Femur (tissue), 1 donor: ENCODE measurements around the gene MYO7B.

Experiments
- DNase-seq: peaks from one replicate; pipeline ENCODE4 v3.0.0-alpha.2; 2017

Gene MYO7B

GRCh38 chr2:127651971-127652550 lies 116.6 kb downstream of the MYO7B start:
- DNase-seq, result peak; percentile 77

- DNase-seq, result no peak
Observed at GRCh38 chr2:127652786-127653357, 117.4 kb downstream of the MYO7B start.

DNA sequence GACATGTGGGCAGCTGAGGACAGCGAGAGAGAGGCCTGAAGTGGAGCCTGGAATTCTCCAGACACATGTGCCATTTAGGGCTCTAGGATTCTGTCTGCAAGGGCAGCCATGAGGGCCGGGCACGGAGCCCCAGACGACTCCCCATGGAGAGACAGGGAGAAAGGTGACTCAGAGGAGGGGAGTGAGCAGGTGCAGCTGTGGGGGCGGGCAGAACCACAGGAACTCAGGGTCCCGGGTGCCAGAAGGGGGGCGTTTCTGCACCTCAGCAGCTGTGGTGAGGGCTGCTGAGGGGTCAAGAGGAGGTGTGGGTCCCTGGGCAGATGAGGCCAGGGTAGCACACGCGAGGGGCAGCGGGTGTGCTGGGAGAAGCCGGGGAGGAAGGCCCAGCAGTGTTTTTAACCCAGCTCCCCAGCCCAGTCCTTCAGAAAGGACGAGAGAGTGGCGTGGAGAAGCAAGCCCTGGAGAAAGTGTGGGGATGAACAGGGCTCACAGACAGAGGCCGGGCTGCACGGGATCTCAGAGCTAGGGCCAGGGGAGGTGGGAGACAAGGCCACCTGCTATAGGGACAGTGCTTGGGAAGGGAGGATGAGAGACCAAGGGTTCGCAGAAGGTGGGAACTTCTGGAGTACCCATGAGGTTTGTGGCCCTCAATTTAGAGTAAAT lies 118.1 kb downstream of the MYO7B start:
- DNase-seq, result no peak

DNA sequence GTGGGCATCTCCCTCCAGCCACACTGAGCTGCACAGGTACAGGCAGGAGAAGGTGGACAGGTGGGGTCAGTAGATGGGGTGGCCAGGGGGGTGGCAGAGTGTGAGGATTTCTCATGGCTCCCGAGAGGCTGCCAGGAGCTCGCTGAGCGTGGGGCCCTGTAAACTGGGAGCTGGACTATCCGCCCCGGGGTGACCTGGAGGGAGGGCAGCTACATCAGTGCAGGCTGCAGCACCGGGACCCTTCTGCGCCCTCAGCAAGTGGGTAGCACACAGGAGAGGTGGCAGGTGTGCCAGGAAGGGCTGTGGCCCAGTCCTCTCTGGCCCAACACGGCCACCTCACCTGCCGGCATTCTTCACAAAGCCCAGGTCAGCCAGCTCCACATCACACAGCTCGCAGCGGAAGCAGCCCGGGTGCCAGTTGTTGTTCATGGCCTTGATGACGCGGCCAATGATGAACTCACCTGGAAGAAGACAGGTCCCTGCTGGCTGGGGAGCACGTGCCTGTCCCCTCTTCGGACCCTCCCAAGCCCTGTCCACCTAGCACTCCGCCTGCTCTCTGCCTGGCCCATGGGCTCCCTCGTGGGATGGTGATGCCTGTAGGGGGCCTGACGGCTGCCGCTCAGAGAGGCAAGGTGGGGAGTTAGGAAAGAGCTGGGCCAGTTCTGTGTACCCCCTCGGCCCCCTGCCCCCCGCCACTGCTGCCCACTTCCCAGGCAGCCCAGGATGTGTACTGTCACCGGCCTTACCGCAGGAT lies 118.8 kb downstream of the MYO7B start:
- no peak for DNase-seq

- DNase-seq, result no peak
Observed at GRCh38 chr2:127654838-127655175, 119.3 kb downstream of the MYO7B start.

GRCh38 chr2:127655209-127656073 lies 120.0 kb downstream of the MYO7B start:
- DNase-seq, result no peak

DNA sequence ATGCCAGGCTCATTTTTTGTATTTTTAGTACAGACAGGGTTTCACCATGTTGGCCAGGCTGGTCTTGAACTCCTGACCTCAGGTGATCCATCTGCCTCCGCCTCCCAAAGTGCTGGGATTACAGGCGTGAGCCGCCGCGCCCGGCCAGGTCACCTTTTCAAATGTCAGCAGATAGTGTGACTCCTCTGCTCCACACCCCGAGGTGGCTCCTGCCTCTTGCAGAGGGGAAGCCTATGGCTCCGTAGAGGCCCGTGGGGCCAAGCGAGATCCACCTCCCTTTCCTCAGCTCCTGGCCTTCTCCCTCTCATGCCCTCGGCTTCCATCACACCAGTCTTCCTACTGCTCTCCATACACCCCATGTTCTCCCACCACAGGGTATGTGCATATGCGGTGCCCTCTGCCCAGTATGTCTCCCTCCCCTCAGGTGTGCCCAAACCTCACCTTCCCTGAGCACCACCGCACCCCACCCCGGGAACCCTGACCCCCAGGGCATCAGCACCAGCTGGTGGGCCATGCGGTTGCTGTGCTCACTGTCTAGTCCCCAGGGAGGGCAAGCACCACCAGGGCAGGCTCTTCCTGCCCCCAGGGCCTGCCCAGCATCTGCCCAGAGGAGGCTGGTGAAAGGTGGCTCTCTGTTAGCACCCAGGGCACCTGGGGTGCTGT lies 121.2 kb downstream of the MYO7B start:
- DNase-seq, result no peak

GRCh38 chr2:127657232-127657595 lies 121.7 kb downstream of the MYO7B start:
- DNase-seq, result no peak

- DNase-seq, result no peak
Observed at GRCh38 chr2:127658146-127658545, 122.7 kb downstream of the MYO7B start.

DNA sequence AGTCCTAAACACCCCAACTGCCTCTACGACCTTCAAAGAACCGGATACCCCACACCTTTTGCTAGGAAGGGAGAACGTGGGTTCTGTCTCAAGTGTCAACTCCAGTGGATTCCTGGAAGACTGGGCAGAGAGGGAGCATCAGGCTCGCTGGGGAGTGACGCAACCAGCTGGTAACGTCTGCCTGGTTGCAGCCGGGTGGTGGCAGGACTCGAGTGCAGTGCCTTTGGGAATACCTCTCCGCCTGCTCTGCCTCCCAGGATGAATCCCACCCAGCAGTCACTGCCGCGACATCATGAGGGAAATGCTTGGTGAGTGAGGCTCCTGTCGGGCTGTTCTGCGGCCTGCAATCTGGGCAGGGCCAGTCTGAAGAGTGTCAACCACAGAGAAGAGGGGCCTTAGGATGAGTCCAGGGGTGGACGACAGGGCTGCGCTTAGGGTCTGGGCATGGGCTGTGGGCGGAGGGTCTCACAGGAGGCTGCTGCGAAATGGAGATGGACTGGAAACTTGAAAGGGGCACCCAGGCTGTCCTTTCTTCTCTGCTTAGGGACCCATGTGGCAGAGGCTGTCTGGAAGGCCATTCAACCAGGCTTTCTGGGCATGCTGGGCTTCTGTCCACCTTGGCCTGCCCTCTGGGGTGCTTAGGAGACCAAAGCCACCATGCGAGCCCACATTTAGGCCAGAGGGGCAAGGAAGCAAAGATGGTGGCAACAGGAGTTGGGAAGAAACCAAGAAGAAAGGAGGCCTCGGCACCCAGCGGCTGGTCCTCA lies 123.3 kb downstream of the MYO7B start:
- peak; percentile 12 for DNase-seq

- peak; percentile 18 for DNase-seq
Observed at GRCh38 chr2:127659408-127660290, 124.2 kb downstream of the MYO7B start.

GRCh38 chr2:127660291-127660578 lies 124.8 kb downstream of the MYO7B start:
- DNase-seq, result no peak

GRCh38 chr2:127661072-127661649 lies 125.7 kb downstream of the MYO7B start:
- peak; percentile 13 for DNase-seq

DNA sequence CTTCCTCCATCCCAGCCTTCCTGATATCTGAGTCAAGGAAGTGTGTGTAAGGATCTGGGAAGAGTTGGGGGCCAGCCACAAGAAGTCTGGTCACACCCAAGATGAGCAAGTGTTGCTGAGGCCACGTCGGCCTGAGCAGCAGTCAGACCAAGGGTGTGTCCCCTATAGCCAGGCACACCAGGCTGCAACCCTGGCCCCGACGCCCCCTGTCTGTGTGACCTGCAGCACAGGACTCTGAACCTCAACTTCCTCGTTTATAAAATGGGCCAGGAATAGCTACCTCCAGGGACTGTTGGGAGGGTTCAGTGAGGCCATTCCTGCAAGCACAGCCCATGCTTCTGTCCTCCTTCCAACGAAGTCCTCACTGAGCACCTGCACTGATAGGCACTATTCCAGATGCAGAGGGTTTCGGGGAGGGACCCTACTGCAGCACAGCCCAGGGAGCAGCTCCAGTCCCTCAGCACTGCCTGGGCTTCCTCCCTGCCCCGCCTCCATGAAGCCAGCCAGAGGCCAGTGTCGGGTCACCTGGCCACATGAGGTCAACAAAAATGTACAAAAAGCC lies 126.5 kb downstream of the MYO7B start:
- DNase-seq, result peak; percentile 16

DNA sequence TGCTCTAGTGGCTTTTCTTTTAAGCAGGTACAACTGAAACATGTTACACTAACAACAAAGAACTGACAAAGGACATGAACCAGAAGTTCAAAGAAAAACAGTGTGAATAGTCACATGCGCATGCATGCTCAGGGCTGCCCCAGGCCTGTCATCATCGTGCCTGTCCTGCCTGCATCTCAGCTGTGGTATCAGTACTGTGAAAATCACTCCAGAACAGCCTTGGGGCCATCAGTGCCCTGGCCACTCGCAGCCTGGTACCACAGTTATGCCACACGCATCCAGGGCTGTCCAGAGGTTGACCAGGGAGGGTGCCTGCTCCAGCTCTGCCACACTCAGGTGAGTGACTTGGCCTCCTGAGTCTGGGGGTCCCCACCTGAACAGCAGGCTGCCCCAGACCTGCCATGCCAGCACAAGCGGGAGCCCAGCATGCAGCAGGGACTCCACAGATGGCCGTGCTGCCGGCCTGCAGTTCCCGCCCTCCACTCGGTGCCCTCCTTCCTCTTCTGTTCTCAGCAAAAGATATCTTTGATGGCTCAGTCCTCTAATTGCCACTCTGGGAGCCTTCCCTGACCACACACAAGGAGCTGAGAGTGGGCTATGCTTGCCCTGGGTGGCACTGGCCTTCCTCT lies 127.6 kb downstream of the MYO7B start:
- DNase-seq, result peak; percentile 19

- DNase-seq, result no peak
Observed at GRCh38 chr2:127663566-127664064, 128.1 kb downstream of the MYO7B start.

- DNase-seq, result peak; percentile 21
Observed at GRCh38 chr2:127664065-127664894, 128.8 kb downstream of the MYO7B start.

DNA sequence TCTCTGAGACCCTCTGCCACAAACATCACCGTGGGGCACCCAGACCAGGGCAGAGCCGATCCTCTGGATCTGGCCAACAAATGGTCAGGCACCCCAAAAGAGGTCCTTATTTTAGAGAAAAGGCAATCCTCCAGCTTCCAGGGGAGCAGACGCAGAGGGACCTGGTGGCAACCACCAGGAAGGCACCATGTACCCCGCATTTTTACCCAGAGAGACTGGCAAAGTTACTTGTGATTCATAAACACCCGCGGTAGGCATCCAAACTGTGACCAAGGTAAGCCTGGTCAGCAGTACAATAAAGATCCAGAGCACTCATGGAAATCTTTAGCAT lies 129.4 kb downstream of the MYO7B start:
- DNase-seq, result no peak
